ENCODE results near the gene CACNA1H. TPM values are rescaled to one million over a fixed set of nuclear protein-coding genes. Genes with fewer than 3 reads are reported as not detected.

The CACNA1H gene
- total RNA-seq, 1 donor from 2014 or later = 10.9 TPM

GRCh38 chr16:1154291-1154886 is 1.5 kb downstream of the CACNA1H start:
- H3K4me3 ChIP-seq = peak overlapping the region; percentile 19
- DNase-seq = no peak

GRCh38 chr16:1154887-1155331 is 2.0 kb downstream of the CACNA1H start:
- DNase-seq = no peak
- Histone ChIP-seq H3K9me3 (no peaks in the 10 kb centered on the region), H3K36me3 (no peaks in the 10 kb centered on the region), H3K27me3 (peaks cover 58% of the 10 kb centered on the region), H3K27ac (peak overlapping the region; percentile 4), H3K4me1 (no peaks in the 10 kb centered on the region), H3K4me3 (peak overlapping the region; percentile 19)
- TF ChIP-seq CTCF (IDR thresholded peaks at IDR 0.05) = no peak
- intact Hi-C loops (cut with DNase I) = no loop called here
- ATAC-seq = no peak

More at GRCh38 chr16:1154291-1154886, 1.5 kb downstream of the CACNA1H start:
- H3K27me3 ChIP-seq = peaks cover 53% of the 10 kb centered on the region
- TF ChIP-seq CTCF (IDR thresholded peaks at IDR 0.05) = no peak
- no peaks in the 10 kb centered on the region for H3K9me3 ChIP-seq
- intact Hi-C loops (cut with DNase I) = no loop called here
- H3K36me3 ChIP-seq = no peaks in the 10 kb centered on the region
- ATAC-seq = no peak
- peak overlapping the region; percentile 24 for H3K27ac ChIP-seq
- no peaks in the 10 kb centered on the region for H3K4me1 ChIP-seq

GRCh38 chr16:1155353-1156054 is 2.6 kb downstream of the CACNA1H start:
- Histone ChIP-seq H3K27ac (no peak overlapping the region), H3K9me3 (no peaks in the 10 kb centered on the region), H3K27me3 (peaks cover 64% of the 10 kb centered on the region), H3K4me1 (no peaks in the 10 kb centered on the region), H3K36me3 (no peaks in the 10 kb centered on the region), H3K4me3 (peak overlapping the region; percentile 19)
- no peak for TF ChIP-seq CTCF (IDR thresholded peaks at IDR 0.05)
- ATAC-seq (no peak), DNase-seq (no peak)
- intact Hi-C loops (cut with DNase I) = no loop called here

GRCh38 chr16:1156055-1156982 is 3.4 kb downstream of the CACNA1H start:
- ATAC-seq = no peak
- no peaks in the 10 kb centered on the region for H3K4me1 ChIP-seq
- H3K27ac ChIP-seq = peak overlapping the region; percentile 42
- DNase-seq = no peak
- intact Hi-C loops (cut with DNase I) = no loop called here
- H3K9me3 ChIP-seq = no peaks in the 10 kb centered on the region
- H3K4me3 ChIP-seq = no peak overlapping the region
- H3K36me3 ChIP-seq = no peaks in the 10 kb centered on the region
- TF ChIP-seq CTCF (IDR thresholded peaks at IDR 0.05) = no peak
- H3K27me3 ChIP-seq = peaks cover 72% of the 10 kb centered on the region

- Histone ChIP-seq H3K36me3 (no peaks in the 10 kb centered on the region), H3K9me3 (no peaks in the 10 kb centered on the region), H3K4me1 (no peaks in the 10 kb centered on the region), H3K4me3 (no peak overlapping the region), H3K27me3 (peaks cover 80% of the 10 kb centered on the region), H3K27ac (peak overlapping the region; percentile 42)
- no peak for DNase-seq
- ATAC-seq = no peak
- no peak for TF ChIP-seq CTCF (IDR thresholded peaks at IDR 0.05)
- intact Hi-C loops (cut with DNase I) = no loop called here
These were observed 4.2 kb downstream of the CACNA1H start for GRCh38 chr16:1156983-1157638.
